ENCODE results near the gene EIF4G2.

DNA sequence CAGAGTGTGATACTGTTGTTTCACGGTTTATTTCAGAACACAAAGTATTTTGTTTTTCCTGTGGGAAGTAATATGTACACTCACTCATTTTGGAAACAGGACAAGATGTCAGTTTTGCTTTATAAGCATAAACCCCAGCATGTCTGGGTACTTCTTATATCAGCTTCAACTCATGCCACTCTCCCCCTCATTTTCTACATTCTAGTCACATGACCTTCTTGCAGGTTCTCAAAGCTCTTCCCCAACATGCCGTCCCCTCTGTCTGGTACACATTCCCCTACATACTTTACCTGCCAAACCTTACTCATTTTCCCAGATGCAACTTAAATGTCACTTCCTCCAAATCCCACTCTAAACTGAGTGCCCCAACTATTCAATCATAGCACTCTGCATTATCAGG is 59.2 kb downstream of the EIF4G2 start:
- TF ChIP-seq, protein P1, sequence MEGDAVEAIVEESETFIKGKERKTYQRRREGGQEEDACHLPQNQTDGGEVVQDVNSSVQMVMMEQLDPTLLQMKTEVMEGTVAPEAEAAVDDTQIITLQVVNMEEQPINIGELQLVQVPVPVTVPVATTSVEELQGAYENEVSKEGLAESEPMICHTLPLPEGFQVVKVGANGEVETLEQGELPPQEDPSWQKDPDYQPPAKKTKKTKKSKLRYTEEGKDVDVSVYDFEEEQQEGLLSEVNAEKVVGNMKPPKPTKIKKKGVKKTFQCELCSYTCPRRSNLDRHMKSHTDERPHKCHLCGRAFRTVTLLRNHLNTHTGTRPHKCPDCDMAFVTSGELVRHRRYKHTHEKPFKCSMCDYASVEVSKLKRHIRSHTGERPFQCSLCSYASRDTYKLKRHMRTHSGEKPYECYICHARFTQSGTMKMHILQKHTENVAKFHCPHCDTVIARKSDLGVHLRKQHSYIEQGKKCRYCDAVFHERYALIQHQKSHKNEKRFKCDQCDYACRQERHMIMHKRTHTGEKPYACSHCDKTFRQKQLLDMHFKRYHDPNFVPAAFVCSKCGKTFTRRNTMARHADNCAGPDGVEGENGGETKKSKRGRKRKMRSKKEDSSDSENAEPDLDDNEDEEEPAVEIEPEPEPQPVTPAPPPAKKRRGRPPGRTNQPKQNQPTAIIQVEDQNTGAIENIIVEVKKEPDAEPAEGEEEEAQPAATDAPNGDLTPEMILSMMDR (IDR thresholded peaks at IDR 0.05): no peak
- no peak for TF ChIP-seq POLR2A (IDR thresholded peaks at IDR 0.05)
